ENCODE data around the gene ITPR1. TPM values are rescaled to one million over a fixed set of nuclear protein-coding genes. Genes with fewer than 3 reads are reported as not detected.
A peak's percentile ranks its signal among the peaks of the same experiment; 100 is the strongest.

ITPR1 gene
- total RNA-seq, 1 experiment from 2014 or later = 8.7 TPM

DNA sequence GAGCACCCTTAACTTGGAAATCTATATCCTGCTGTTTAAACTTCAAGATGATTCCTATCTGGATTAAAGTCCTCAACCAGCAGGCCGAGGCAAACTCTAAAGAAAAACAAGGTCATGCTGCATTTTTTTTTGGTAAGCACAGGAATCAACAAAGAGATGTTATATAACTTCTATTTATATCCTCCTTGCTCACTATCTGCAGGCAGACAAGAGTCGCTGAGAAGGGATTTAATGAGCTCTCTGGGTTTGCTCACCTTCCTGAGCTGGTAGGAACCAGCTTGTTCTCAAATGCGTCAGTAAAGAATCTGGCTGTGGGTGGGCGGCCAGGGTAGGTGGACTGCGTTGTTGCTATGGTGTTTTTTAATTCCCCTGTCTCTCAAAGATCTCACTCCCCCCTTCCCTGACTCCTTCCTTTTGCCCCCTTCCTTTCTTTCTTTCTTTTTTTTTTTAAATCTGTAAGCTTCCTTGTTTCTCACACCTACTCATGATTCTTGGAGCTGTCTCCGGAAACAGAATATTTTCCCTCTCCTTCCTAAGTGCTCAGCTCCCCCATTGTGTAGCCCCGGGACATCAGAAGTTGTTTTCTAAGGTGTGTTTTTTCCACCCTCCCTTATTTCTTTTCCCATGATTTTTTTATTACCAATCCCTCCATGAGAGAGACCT is 257.3 kb downstream of the ITPR1 start:
- POLR2A ChIA-PET = interaction anchor here (0.6 to 0.9 kb wide), 2 partner anchors 29 to 117 kb away, joined by 4 to 15 read pairs; no protein-coding TSS in a partner anchor

DNA sequence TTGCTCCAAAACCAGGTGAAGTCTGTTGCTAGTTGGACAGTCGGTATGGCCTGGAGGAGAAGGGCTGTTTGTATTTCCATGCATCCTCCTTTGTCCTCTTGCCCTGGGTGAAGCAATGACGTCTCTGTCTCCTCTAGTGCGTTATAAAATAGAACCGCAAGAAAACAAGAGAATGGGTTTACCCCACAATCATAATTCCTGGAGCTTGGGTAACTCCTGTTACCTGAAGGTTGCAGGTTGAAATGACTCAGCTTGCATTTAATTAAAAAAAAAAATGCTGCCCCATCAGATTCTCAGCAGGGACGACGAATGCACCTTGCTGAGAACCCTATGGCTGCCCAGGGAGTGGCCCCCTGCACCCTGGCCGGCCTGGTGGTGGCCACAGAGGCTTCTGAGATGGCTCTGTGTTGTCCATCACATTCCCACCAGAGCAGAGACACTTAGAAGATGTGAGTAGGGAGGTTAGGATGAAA is 257.9 kb downstream of the ITPR1 start:
- CTCF ChIA-PET = no interaction called here
- H3K36me3 ChIP-seq (ENCODE audit: control insufficient read depth, insufficient read depth, low read length) = no peaks in the 10 kb centered on the region
- no peaks in the 10 kb centered on the region for H3K27me3 ChIP-seq (ENCODE audit: control insufficient read depth, insufficient read depth, low read length)
- no peak for DNase-seq (ENCODE audit: low read depth, low spot score)
- in situ Hi-C loops (cut with HindIII; ENCODE audit: low pct_unique_long_range_greater_than_20kb, low sequenced_read_pairs) = no loop called here
- POLR2A ChIA-PET = interaction anchor here (0.6 to 0.9 kb wide), 2 partner anchors 30 to 116 kb away, joined by 4 to 15 read pairs; no protein-coding TSS in a partner anchor
- peak overlapping the region; percentile 29 for H3K27ac ChIP-seq (ENCODE audit: low read length)
- peaks cover 2% of the 10 kb centered on the region; the same call in 1 of the 2 replicates for H3K4me1 ChIP-seq (ENCODE audit: control insufficient read depth, insufficient read depth, low read length)
- TF ChIP-seq POLR2AphosphoS5 (IDR thresholded peaks at IDR 0.05; ENCODE audit: low read depth, low read length) (no peak), SIN3A (IDR thresholded peaks at IDR 0.05; ENCODE audit: borderline replicate concordance, insufficient read depth, low read depth, low read length) (no peak), TCF7L2 (IDR thresholded peaks at IDR 0.05; ENCODE audit: low read depth, low read length) (no peak)
- TF ChIP-seq, protein P1, sequence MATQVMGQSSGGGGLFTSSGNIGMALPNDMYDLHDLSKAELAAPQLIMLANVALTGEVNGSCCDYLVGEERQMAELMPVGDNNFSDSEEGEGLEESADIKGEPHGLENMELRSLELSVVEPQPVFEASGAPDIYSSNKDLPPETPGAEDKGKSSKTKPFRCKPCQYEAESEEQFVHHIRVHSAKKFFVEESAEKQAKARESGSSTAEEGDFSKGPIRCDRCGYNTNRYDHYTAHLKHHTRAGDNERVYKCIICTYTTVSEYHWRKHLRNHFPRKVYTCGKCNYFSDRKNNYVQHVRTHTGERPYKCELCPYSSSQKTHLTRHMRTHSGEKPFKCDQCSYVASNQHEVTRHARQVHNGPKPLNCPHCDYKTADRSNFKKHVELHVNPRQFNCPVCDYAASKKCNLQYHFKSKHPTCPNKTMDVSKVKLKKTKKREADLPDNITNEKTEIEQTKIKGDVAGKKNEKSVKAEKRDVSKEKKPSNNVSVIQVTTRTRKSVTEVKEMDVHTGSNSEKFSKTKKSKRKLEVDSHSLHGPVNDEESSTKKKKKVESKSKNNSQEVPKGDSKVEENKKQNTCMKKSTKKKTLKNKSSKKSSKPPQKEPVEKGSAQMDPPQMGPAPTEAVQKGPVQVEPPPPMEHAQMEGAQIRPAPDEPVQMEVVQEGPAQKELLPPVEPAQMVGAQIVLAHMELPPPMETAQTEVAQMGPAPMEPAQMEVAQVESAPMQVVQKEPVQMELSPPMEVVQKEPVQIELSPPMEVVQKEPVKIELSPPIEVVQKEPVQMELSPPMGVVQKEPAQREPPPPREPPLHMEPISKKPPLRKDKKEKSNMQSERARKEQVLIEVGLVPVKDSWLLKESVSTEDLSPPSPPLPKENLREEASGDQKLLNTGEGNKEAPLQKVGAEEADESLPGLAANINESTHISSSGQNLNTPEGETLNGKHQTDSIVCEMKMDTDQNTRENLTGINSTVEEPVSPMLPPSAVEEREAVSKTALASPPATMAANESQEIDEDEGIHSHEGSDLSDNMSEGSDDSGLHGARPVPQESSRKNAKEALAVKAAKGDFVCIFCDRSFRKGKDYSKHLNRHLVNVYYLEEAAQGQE (IDR thresholded peaks at IDR 0.05; ENCODE audit: insufficient read depth in 1 of 2, low read depth in 2 of 2, low read length in 1 of 2) = no peak
- TF ChIP-seq, protein P2, sequence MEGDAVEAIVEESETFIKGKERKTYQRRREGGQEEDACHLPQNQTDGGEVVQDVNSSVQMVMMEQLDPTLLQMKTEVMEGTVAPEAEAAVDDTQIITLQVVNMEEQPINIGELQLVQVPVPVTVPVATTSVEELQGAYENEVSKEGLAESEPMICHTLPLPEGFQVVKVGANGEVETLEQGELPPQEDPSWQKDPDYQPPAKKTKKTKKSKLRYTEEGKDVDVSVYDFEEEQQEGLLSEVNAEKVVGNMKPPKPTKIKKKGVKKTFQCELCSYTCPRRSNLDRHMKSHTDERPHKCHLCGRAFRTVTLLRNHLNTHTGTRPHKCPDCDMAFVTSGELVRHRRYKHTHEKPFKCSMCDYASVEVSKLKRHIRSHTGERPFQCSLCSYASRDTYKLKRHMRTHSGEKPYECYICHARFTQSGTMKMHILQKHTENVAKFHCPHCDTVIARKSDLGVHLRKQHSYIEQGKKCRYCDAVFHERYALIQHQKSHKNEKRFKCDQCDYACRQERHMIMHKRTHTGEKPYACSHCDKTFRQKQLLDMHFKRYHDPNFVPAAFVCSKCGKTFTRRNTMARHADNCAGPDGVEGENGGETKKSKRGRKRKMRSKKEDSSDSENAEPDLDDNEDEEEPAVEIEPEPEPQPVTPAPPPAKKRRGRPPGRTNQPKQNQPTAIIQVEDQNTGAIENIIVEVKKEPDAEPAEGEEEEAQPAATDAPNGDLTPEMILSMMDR (IDR thresholded peaks at IDR 0.05) = no peak
- intact Hi-C loops (cut with micrococcal nuclease; ENCODE audit: unreplicated experiment) = no loop called here
- H3K9me3 ChIP-seq (ENCODE audit: control insufficient read depth, insufficient read depth, low read depth, low read length) = no peaks in the 10 kb centered on the region
- BruUV-seq (replicated peaks) = no TSS peak
- H3K4me3 ChIP-seq (ENCODE audit: low read depth in 2 of 2, low read length in 2 of 2) = no peak overlapping the region
- ATAC-seq = 0 out of 2 replicates have a peak, but pooled peaks have one; percentile 32

More for the DNA sequence above, 257.3 kb downstream of the ITPR1 start:
- no peak for DNase-seq (ENCODE audit: low read depth, low spot score)
- H3K4me3 ChIP-seq (ENCODE audit: low read depth in 2 of 2, low read length in 2 of 2) = no peak overlapping the region
- CTCF ChIA-PET = no interaction called here
- no peak for ATAC-seq
- intact Hi-C loops (cut with micrococcal nuclease; ENCODE audit: unreplicated experiment) (no loop called here), in situ Hi-C loops (cut with HindIII; ENCODE audit: low pct_unique_long_range_greater_than_20kb, low sequenced_read_pairs) (no loop called here)
- peak overlapping the region; percentile 29; the same call in 1 of the 2 replicates for H3K27ac ChIP-seq (ENCODE audit: low read length)
- no peaks in the 10 kb centered on the region for H3K27me3 ChIP-seq (ENCODE audit: control insufficient read depth, insufficient read depth, low read length)
- BruUV-seq (replicated peaks) = no TSS peak
- TF ChIP-seq SIN3A (IDR thresholded peaks at IDR 0.05; ENCODE audit: borderline replicate concordance, insufficient read depth, low read depth, low read length) (no peak), TCF7L2 (IDR thresholded peaks at IDR 0.05; ENCODE audit: low read depth, low read length) (no peak), POLR2AphosphoS5 (IDR thresholded peaks at IDR 0.05; ENCODE audit: low read depth, low read length) (no peak)
- TF ChIP-seq, protein P1 (IDR thresholded peaks at IDR 0.05; ENCODE audit: insufficient read depth in 1 of 2, low read depth in 2 of 2, low read length in 1 of 2) = no peak
- no peaks in the 10 kb centered on the region for H3K9me3 ChIP-seq (ENCODE audit: control insufficient read depth, insufficient read depth, low read depth, low read length)
- no peaks in the 10 kb centered on the region for H3K36me3 ChIP-seq (ENCODE audit: control insufficient read depth, insufficient read depth, low read length)
- H3K4me1 ChIP-seq (ENCODE audit: control insufficient read depth, insufficient read depth, low read length) = peaks cover 6% of the 10 kb centered on the region; the same call in 1 of the 2 replicates

All from Panc1 (cell line).